ENCODE results near the gene NPB. TPM values are rescaled to one million over a fixed set of nuclear protein-coding genes. Genes with fewer than 3 reads are reported as not detected.
"Not testable (repeated sequence)": the region's sequence is repeated elsewhere in the genome, so short reads cannot be mapped to it uniquely, and the experiment has no call there.

Gene NPB
- polyA plus RNA-seq, 1 donor from 2014 or later: 1.3 TPM

DNA sequence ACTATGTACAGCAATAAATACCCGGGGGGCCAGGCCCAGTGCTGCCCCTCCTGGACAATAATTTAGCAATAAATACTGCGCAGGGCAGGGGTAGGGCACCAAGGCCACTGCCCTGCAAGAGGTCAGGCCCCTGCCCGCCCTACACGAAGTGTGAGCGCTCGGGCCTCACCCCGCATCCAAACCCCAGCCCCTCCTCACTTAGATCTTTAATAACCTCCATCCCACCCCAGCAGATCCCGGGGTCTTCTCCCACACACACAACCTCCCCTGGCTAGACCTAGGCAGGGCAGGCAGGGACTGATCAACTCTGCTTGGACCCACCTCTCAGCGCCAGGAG is 16.3 kb downstream of the NPB start:
- not testable (repeated sequence) for H4K20me1 ChIP-seq (ENCODE audit: insufficient read depth); H3K36me3 ChIP-seq (ENCODE audit: insufficient read depth, low read length); H3K27me3 ChIP-seq (ENCODE audit: insufficient read depth, low read depth, low read length); H3F3A ChIP-seq (ENCODE audit: insufficient read depth, low read length, poor library complexity, severe bottlenecking); H3K9me2 ChIP-seq (ENCODE audit: insufficient read depth, low read length); H3K4me2 ChIP-seq (ENCODE audit: low read length); H3K9me3 ChIP-seq (ENCODE audit: low read length)
- H3K9ac ChIP-seq (ENCODE audit: low read length): peak overlapping the region; percentile 68
- H3K79me2 ChIP-seq (replicated peaks; ENCODE audit: insufficient read depth, low read length): peaks cover 13% of the 10 kb centered on the region
- peak overlapping the region; percentile 14 for H2AFZ ChIP-seq (ENCODE audit: low read depth, low read length)
- H3K4me3 ChIP-seq (ENCODE audit: low read length): peak overlapping the region; percentile 79
- H3K27ac ChIP-seq (ENCODE audit: low read length): peak overlapping the region; percentile 58

DNA sequence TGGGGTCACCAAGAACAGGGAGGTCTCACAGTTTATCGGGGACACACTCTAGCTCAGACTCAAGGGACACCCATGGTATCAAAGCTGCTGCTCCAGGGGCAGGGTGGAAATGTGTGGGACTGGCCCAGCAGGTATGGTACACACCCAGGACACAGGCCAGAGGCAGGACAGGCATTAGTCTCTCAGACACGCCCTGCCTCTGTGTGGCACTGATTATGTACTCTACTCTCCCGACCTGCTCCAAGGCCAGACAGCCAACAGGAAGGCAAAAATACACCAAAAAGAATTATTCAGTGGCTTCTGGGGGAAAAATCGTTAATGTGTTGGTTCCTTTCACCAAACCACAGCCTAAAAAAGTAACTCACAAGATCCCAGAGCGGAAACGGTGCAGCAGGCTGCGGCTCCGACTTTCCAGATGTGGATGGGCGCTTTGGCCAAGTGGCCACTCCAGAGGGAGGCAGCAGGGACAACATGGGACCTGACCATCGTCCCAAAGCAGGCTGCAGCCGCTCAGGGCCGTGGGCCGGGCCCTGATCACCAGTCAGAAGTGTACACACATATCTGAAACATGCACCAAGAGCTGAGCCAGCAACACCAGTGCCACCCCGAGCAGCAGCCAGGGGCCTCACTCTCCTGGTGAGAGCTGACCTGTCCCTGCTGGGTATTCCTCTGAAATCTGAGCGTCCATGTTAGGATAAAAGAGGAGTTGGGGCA is 17.0 kb downstream of the NPB start:
- no peak overlapping the region for H3K27ac ChIP-seq (ENCODE audit: low read length)

More for the DNA sequence above, 17.0 kb downstream of the NPB start:
- H3K4me3 ChIP-seq (ENCODE audit: low read length): no peak overlapping the region
- no peak overlapping the region for H3K9ac ChIP-seq (ENCODE audit: low read length)
- H3K4me2 ChIP-seq (ENCODE audit: low read length): no peak overlapping the region
- H2AFZ ChIP-seq (ENCODE audit: low read depth, low read length): no peak overlapping the region
- H3K36me3 ChIP-seq (ENCODE audit: insufficient read depth, low read length): no peaks in the 10 kb centered on the region
- no peaks in the 10 kb centered on the region for H3K27me3 ChIP-seq (ENCODE audit: insufficient read depth, low read depth, low read length)
- H4K20me1 ChIP-seq (ENCODE audit: insufficient read depth): no peaks in the 10 kb centered on the region
- no peaks in the 10 kb centered on the region for H3F3A ChIP-seq (ENCODE audit: insufficient read depth, low read length, poor library complexity, severe bottlenecking)
- H3K9me3 ChIP-seq (ENCODE audit: low read length): no peaks in the 10 kb centered on the region
- TF ChIP-seq EP300 (conservative IDR thresholded peaks at IDR 0.05; ENCODE audit: poor library complexity, severe bottlenecking): no peak
- TF ChIP-seq MXI1 (conservative IDR thresholded peaks at IDR 0.05; ENCODE audit: poor library complexity, severe bottlenecking): no peak
- TF ChIP-seq EZH2 (IDR thresholded peaks at IDR 0.05; ENCODE audit: borderline replicate concordance, insufficient read depth, low read length, poor library complexity, severe bottlenecking): no peak
- TF ChIP-seq, protein P1, sequence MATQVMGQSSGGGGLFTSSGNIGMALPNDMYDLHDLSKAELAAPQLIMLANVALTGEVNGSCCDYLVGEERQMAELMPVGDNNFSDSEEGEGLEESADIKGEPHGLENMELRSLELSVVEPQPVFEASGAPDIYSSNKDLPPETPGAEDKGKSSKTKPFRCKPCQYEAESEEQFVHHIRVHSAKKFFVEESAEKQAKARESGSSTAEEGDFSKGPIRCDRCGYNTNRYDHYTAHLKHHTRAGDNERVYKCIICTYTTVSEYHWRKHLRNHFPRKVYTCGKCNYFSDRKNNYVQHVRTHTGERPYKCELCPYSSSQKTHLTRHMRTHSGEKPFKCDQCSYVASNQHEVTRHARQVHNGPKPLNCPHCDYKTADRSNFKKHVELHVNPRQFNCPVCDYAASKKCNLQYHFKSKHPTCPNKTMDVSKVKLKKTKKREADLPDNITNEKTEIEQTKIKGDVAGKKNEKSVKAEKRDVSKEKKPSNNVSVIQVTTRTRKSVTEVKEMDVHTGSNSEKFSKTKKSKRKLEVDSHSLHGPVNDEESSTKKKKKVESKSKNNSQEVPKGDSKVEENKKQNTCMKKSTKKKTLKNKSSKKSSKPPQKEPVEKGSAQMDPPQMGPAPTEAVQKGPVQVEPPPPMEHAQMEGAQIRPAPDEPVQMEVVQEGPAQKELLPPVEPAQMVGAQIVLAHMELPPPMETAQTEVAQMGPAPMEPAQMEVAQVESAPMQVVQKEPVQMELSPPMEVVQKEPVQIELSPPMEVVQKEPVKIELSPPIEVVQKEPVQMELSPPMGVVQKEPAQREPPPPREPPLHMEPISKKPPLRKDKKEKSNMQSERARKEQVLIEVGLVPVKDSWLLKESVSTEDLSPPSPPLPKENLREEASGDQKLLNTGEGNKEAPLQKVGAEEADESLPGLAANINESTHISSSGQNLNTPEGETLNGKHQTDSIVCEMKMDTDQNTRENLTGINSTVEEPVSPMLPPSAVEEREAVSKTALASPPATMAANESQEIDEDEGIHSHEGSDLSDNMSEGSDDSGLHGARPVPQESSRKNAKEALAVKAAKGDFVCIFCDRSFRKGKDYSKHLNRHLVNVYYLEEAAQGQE (IDR thresholded peaks at IDR 0.05; ENCODE audit: borderline replicate concordance): no peak
- TF ChIP-seq, protein P2, sequence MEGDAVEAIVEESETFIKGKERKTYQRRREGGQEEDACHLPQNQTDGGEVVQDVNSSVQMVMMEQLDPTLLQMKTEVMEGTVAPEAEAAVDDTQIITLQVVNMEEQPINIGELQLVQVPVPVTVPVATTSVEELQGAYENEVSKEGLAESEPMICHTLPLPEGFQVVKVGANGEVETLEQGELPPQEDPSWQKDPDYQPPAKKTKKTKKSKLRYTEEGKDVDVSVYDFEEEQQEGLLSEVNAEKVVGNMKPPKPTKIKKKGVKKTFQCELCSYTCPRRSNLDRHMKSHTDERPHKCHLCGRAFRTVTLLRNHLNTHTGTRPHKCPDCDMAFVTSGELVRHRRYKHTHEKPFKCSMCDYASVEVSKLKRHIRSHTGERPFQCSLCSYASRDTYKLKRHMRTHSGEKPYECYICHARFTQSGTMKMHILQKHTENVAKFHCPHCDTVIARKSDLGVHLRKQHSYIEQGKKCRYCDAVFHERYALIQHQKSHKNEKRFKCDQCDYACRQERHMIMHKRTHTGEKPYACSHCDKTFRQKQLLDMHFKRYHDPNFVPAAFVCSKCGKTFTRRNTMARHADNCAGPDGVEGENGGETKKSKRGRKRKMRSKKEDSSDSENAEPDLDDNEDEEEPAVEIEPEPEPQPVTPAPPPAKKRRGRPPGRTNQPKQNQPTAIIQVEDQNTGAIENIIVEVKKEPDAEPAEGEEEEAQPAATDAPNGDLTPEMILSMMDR (IDR thresholded peaks at IDR 0.05; ENCODE audit: poor library complexity, severe bottlenecking): no peak
- no peak for TF ChIP-seq TAF1 (IDR thresholded peaks at IDR 0.05; ENCODE audit: low read depth)
- TF ChIP-seq RAD21 (conservative IDR thresholded peaks at IDR 0.05): no peak
- no peak for TF ChIP-seq POLR2AphosphoS5 (IDR thresholded peaks at IDR 0.05)
- TF ChIP-seq SMC3 (conservative IDR thresholded peaks at IDR 0.05; ENCODE audit: poor library complexity): no peak
- H3K9me2 ChIP-seq (ENCODE audit: insufficient read depth, low read length): no peaks in the 10 kb centered on the region
- H3K79me2 ChIP-seq (replicated peaks; ENCODE audit: insufficient read depth, low read length): peaks cover 13% of the 10 kb centered on the region
